Hepatocyte (in vitro differentiated cells): Measurements from ENCODE around the gene NEK9.

Source experiments
- CTCF ChIP-seq: fragments of 200-600 bp; sonication (generic); IDR thresholded peaks from 2 replicates; pipeline ENCODE4 v1.5.1; 2016; ENCODE audit warnings: antibody characterized with exemption, mild to moderate bottlenecking; ENCODE audit not compliant: poor library complexity
- EZH2 ChIP-seq: fragments of 200-600 bp; sonication (generic); IDR thresholded peaks from 2 replicates; pipeline ENCODE4 v1.6.1; 2016; ENCODE audit warnings: antibody characterized with exemption, mild to moderate bottlenecking, borderline replicate concordance

- TF ChIP-seq CTCF (no peak), EZH2 (no peak)
These were observed 36.8 kb upstream of the NEK9 start for GRCh38 chr14:75163677-75164076.
